HG03175 (cell line): ENCODE data around the gene RGS7.
"Not testable (repeated sequence)": the region's sequence is repeated elsewhere in the genome, so short reads cannot be mapped to it uniquely, and the experiment has no call there.

Experiments used
- ATAC-seq: cut with Tn5 transposase; IDR thresholded peaks from one replicate; pipeline ENCODE4 v1.9.1; 2021; ENCODE audit warnings: mild to moderate bottlenecking, moderate library complexity; ENCODE audit not compliant: unreplicated experiment

The RGS7 gene

GRCh38 chr1:241142493-241142892 is 214.5 kb downstream of the RGS7 start:
- no peak for ATAC-seq

GRCh38 chr1:241141646-241142045 is 215.4 kb downstream of the RGS7 start:
- not testable (repeated sequence) for ATAC-seq

GRCh38 chr1:241140670-241141069 is 216.3 kb downstream of the RGS7 start:
- ATAC-seq: no peak

GRCh38 chr1:241139047-241139446 is 218.0 kb downstream of the RGS7 start:
- no peak for ATAC-seq

GRCh38 chr1:241138248-241138647 is 218.8 kb downstream of the RGS7 start:
- ATAC-seq: no peak

GRCh38 chr1:241136389-241136788 is 220.6 kb downstream of the RGS7 start:
- no peak for ATAC-seq

- no peak for ATAC-seq
Measured at GRCh38 chr1:241131636-241132194, 225.3 kb downstream of the RGS7 start.

- ATAC-seq: no peak
Measured at GRCh38 chr1:241130881-241131280, 226.1 kb downstream of the RGS7 start.

- ATAC-seq: no peak
Measured at GRCh38 chr1:241129207-241129960, 227.6 kb downstream of the RGS7 start.

GRCh38 chr1:241125286-241125685 is 231.7 kb downstream of the RGS7 start:
- no peak for ATAC-seq

- ATAC-seq: no peak
Measured at GRCh38 chr1:241118049-241118448, 239.0 kb downstream of the RGS7 start.

- no peak for ATAC-seq
Measured at GRCh38 chr1:241115784-241116183, 241.2 kb downstream of the RGS7 start.

- ATAC-seq: no peak
Measured at GRCh38 chr1:241114699-241115233, 242.2 kb downstream of the RGS7 start.

GRCh38 chr1:241113557-241113956 is 243.4 kb downstream of the RGS7 start:
- ATAC-seq: no peak

GRCh38 chr1:241109039-241109438 is 248.0 kb downstream of the RGS7 start:
- no peak for ATAC-seq

- ATAC-seq: no peak
Measured at GRCh38 chr1:241105147-241105546, 251.9 kb downstream of the RGS7 start.

- no peak for ATAC-seq
Measured at GRCh38 chr1:241102664-241103063, 254.3 kb downstream of the RGS7 start.

GRCh38 chr1:241101622-241102021 is 255.4 kb downstream of the RGS7 start:
- ATAC-seq: no peak

- no peak for ATAC-seq
Measured at GRCh38 chr1:241097479-241097878, 259.5 kb downstream of the RGS7 start.

GRCh38 chr1:241096982-241097381 is 260.0 kb downstream of the RGS7 start:
- ATAC-seq: no peak

GRCh38 chr1:241095847-241096246 is 261.2 kb downstream of the RGS7 start:
- no peak for ATAC-seq

- ATAC-seq: no peak
Measured at GRCh38 chr1:241090798-241091197, 266.2 kb downstream of the RGS7 start.
